ENCODE data around the gene COQ3.

Gene COQ3

GRCh38 chr6:99330159-99330558 lies 63.8 kb downstream of the COQ3 start:
- DNase-seq: no peak

- DNase-seq: no peak
These were observed 69.0 kb downstream of the COQ3 start for GRCh38 chr6:99324996-99325395.
